GM12878 (cell line): ENCODE data around the gene BCL2. TPM values are rescaled to one million over a fixed set of nuclear protein-coding genes. Genes with fewer than 3 reads are reported as not detected.

ENCODE experiments used
- ATAC-seq: fragments of 200-7000 bp; cut with Tn5 transposase; 3 replicates; pipeline ENCODE4 v1.9.1; 2020; ENCODE audit warnings: mild to moderate bottlenecking, moderate library complexity
- BruUV-seq: library from RNA; stranded (reverse); fragments of 400-500 nt; replicated peaks from 2 replicates; lab custom pipeline; 2021; lab: Mats Ljungman, UMichigan
- CTCF ChIA-PET: fragments of 300-600 bp; sonication (Branson Sonifier 250); formaldehyde crosslinking; extraction: SDS; loops from one replicate; lab custom pipeline; 2021; ENCODE audit warnings: inconsistent platforms; lab: Yijun Ruan, JAX
- POLR2A ChIA-PET: fragments of 350-600 bp; formaldehyde crosslinking; extraction: SDS; loops from one replicate; lab custom pipeline; 2021; ENCODE audit warnings: inconsistent platforms; lab: Charles Lee
- RAD21 ChIA-PET: fragments of 300-600 bp; sonication (Branson Sonifier 250); formaldehyde crosslinking; loops from one replicate; lab custom pipeline; 2023; ENCODE audit warnings: antibody characterized with exemption; ENCODE audit not compliant: unreplicated experiment; lab: Charles Lee
- SMC1A ChIA-PET: fragments of 300-600 bp; sonication (Branson Sonifier 250); formaldehyde crosslinking; loops from one replicate; lab custom pipeline; 2023; ENCODE audit not compliant: unreplicated experiment, uncharacterized antibody; lab: Charles Lee
- DNase-seq: peaks from one replicate; pipeline ENCODE4 v3.0.0-alpha.2; 2011; ENCODE audit warnings: low read depth, low spot score
- FAIRE-seq: peaks from 3 replicates; lab custom pipeline; 2011; peaks lifted over from hg19 to GRCh38; lab: Jason Lieb, UNC
- H2AFZ ChIP-seq: 2 replicates; pipeline ENCODE4 v1.6.0; 2011; ENCODE audit warnings: low read depth, low read length, control low read depth; ENCODE audit not compliant: control insufficient read depth
- H3K27ac ChIP-seq: 2 replicates; pipeline ENCODE4 v1.5.1; 2011; ENCODE audit warnings: control low read depth; ENCODE audit not compliant: control insufficient read depth, insufficient read depth
- H3K27me3 ChIP-seq, 2 experiments: replicated peaks in 1 of 2; 2 replicates each; pipeline versions ENCODE4 v1.6.0 to v1.6.1; 2011; ENCODE audit warnings: low read length in 1 of 2; ENCODE audit not compliant: control insufficient read depth in 2 of 2, insufficient read depth in 2 of 2
- H3K36me3 ChIP-seq, 2 experiments: 2 replicates each; pipeline ENCODE4 v1.5.1; 2011; ENCODE audit warnings: low read length in 1 of 2; ENCODE audit not compliant: control insufficient read depth in 2 of 2, insufficient read depth in 2 of 2
- H3K4me1 ChIP-seq: 2 replicates; pipeline ENCODE4 v1.6.1; 2011; ENCODE audit warnings: mild to moderate bottlenecking, low read length, moderate library complexity, mixed read lengths; ENCODE audit not compliant: control insufficient read depth, insufficient read depth
- H3K4me2 ChIP-seq: 2 replicates; pipeline ENCODE4 v1.6.0; 2011; ENCODE audit warnings: control low read depth; ENCODE audit not compliant: control insufficient read depth, insufficient read depth
- H3K4me3 ChIP-seq: fragments of 200-600 bp; sonication (generic); 2 replicates; pipeline ENCODE4 v1.5.1; 2016
- H3K79me2 ChIP-seq: 2 replicates; pipeline ENCODE4 v1.6.0; 2011; ENCODE audit warnings: low read length; ENCODE audit not compliant: control insufficient read depth, insufficient read depth
- H3K9ac ChIP-seq: 2 replicates; pipeline ENCODE4 v1.8.0; 2011; ENCODE audit warnings: low read length, control low read depth, mixed read lengths; ENCODE audit not compliant: control insufficient read depth, insufficient read depth
- H3K9me3 ChIP-seq: replicated peaks from 3 replicates; pipeline ENCODE4 v1.5.1; 2011; ENCODE audit warnings: mild to moderate bottlenecking, low read length; ENCODE audit not compliant: control insufficient read depth, insufficient read depth
- H4K20me1 ChIP-seq: 2 replicates; pipeline ENCODE4 v1.6.0; 2011; ENCODE audit not compliant: control insufficient read depth, insufficient read depth
- ASH2L ChIP-seq: fragments of 300-600, 200-600 bp; sonication (generic); IDR thresholded peaks from 2 replicates; pipeline ENCODE4 v1.6.1; 2017; ENCODE audit warnings: low read depth, mild to moderate bottlenecking, borderline replicate concordance
- CBX5 ChIP-seq: sonication (generic); IDR thresholded peaks from 2 replicates; pipeline ENCODE4 v1.6.1; 2016; ENCODE audit warnings: low read depth, moderate library complexity, mild to moderate bottlenecking, inconsistent platforms
- CREB1 ChIP-seq: IDR thresholded peaks from 2 replicates; pipeline ENCODE4 v1.6.1; 2012; ENCODE audit warnings: low read depth, mild to moderate bottlenecking, inconsistent platforms
- DPF2 ChIP-seq: fragments of 450-650 bp; IDR thresholded peaks from 2 replicates; pipeline ENCODE4 v1.6.1; 2017; ENCODE audit warnings: mild to moderate bottlenecking
- ESRRA ChIP-seq: IDR thresholded peaks from 2 replicates; pipeline ENCODE4 v1.6.1; 2012; ENCODE audit warnings: mild to moderate bottlenecking, low read length, improper control_type of control experiment
- FOXM1 ChIP-seq: IDR thresholded peaks from 2 replicates; pipeline ENCODE4 v1.6.1; 2012; ENCODE audit warnings: low read depth, mild to moderate bottlenecking, inconsistent platforms, low read length, moderate library complexity
- IKZF1 ChIP-seq: fragments of 450-650 bp; conservative IDR thresholded peaks from 2 replicates; pipeline ENCODE4 v1.6.1; 2017; ENCODE audit warnings: antibody characterized with exemption, mild to moderate bottlenecking
- IRF5 ChIP-seq: fragments of 450-650 bp; IDR thresholded peaks from 2 replicates; pipeline ENCODE4 v1.6.1; 2017; ENCODE audit warnings: borderline replicate concordance
- MEF2A ChIP-seq: IDR thresholded peaks from 2 replicates; pipeline ENCODE4 v1.6.1; 2011; ENCODE audit warnings: low read depth, mild to moderate bottlenecking, low read length, moderate library complexity; ENCODE audit not compliant: insufficient read depth
- MYB ChIP-seq: fragments of 150-350 bp; IDR thresholded peaks from 2 replicates; pipeline ENCODE4 v1.6.1; 2014; ENCODE audit warnings: mild to moderate bottlenecking, low read depth, low read length, borderline replicate concordance
- POLR2A ChIP-seq: IDR thresholded peaks from 2 replicates; pipeline ENCODE4 v1.6.1; 2011; ENCODE audit warnings: low read depth, mild to moderate bottlenecking, low read length
- POLR2AphosphoS5 ChIP-seq: IDR thresholded peaks from 2 replicates; pipeline ENCODE4 v1.6.1; 2011; ENCODE audit warnings: mild to moderate bottlenecking, low read length, inconsistent platforms
- SREBF1 ChIP-seq: IDR thresholded peaks from 2 replicates; pipeline ENCODE4 v1.6.1; 2012; ENCODE audit warnings: mild to moderate bottlenecking, low read length
- SREBF2 ChIP-seq: IDR thresholded peaks from 2 replicates; pipeline ENCODE4 v1.6.1; 2012; ENCODE audit warnings: mild to moderate bottlenecking, low read length
- SRF ChIP-seq, 2 experiments: IDR thresholded peaks; 2 replicates each; pipeline ENCODE4 v1.6.1; 2011; ENCODE audit warnings: low read depth in 2 of 2, low read length in 2 of 2, mild to moderate bottlenecking in 1 of 2, moderate library complexity in 1 of 2
- WGBS: methylation state at CpG from one replicate; pipeline ENCODE4 v1.1.6; 2016; ENCODE audit warnings: low lambda C conversion rate; ENCODE audit not compliant: insufficient replicate concordance, insufficient coverage; ENCODE audit errors: missing lambda C conversion rate; 5-methylcytosine and 5-hydroxymethylcytosine counted together
- in situ Hi-C: fragments of 300-500 bp; cut with MboI; formaldehyde crosslinking; loops from 9 replicates; pipeline ENCODE4 v1.14.3; 2018; ENCODE audit warnings: mixed read lengths
- intact Hi-C: fragments of 100-400 bp; cut with micrococcal nuclease; formaldehyde crosslinking; loops from one replicate; pipeline ENCODE4 v1.14.2; 2022; ENCODE audit not compliant: unreplicated experiment
- polyA plus RNA-seq, 11 experiments: library from polyadenylated mRNA; depleted of rRNA in 4 of 11; unstranded in 6 of 11; stranded (reverse) in 5 of 11; fragments of >200 nt; fragmentation: Nextera tagmentation in 4 of 11; fragmentation: Illumina TruSeq in 1 of 11; extraction: Ambion mirVana in 4 of 11; extraction: Trizol in 1 of 11; gene quantifications; 1 replicate in 1 of 11; 2 replicates in 10 of 11; pipeline versions ENCODE4 v1.2.1 to v1.2.3, GENCODE V29; 2011 to 2016; ENCODE audit warnings: inconsistent platforms in 2 of 11, missing spikeins in 2 of 11, low read depth in 1 of 11
- total RNA-seq, 4 experiments: library from RNA; depleted of rRNA in 3 of 4; stranded (reverse); fragments of >200 nt in 3 of 4; fragmentation: Illumina TruSeq in 1 of 4; extraction: Trizol in 1 of 4; gene quantifications; 2 replicates each; pipeline versions ENCODE4 v1.2.1 to v1.2.3, GENCODE V29; 2013 to 2021
- TF ChIP-seq, protein P1 (sequence below): fragments of 450-650 bp; IDR thresholded peaks from 2 replicates; pipeline ENCODE4 v1.6.1; 2017; ENCODE audit warnings: low read depth, mild to moderate bottlenecking, moderate library complexity
- TF ChIP-seq, protein P2 (sequence below): fragments of 450-650 bp; IDR thresholded peaks from 2 replicates; pipeline ENCODE4 v1.6.1; 2014; ENCODE audit warnings: mild to moderate bottlenecking

The BCL2 gene
- total and polyA plus RNA-seq, 10 of the 15 experiments (the other 5 are each of a cell fraction or from before 2014, with no cell fraction given): 4.1 to 47.8 (median 19.3) TPM

GRCh38 chr18:63329431-63330145 is 10.0 kb upstream of the BCL2 start:
- H3K4me1 ChIP-seq: no peaks in the 10 kb centered on the region
- ChIA-PET SMC1A (interaction anchor here (0.9 to 2.8 kb wide), 5 partner anchors 11 to 313 kb away, joined by 3 to 9 read pairs (median 5); no protein-coding TSS in a partner anchor), CTCF (interaction anchor here (1.0 to 3.5 kb wide), 4 partner anchors 11 to 313 kb away, joined by 3 to 17 read pairs (median 10); no protein-coding TSS in a partner anchor), RAD21 (interaction anchor here (0.9 kb wide), 1 partner anchor 312 kb away, joined by 3 read pairs; no protein-coding TSS in a partner anchor), POLR2A (no interaction called here)
- H3K9ac ChIP-seq: no peak overlapping the region
- H3K27me3 ChIP-seq: no peaks in the 10 kb centered on the region
- no peaks in the 10 kb centered on the region for H3K79me2 ChIP-seq
- no peak for ATAC-seq
- in situ Hi-C loops: loop anchor here (25.0 kb wide), 1 partner anchor 617 kb away; the partner anchor contains the start of gene PHLPP1
- FAIRE-seq: no peak
- H3K27ac ChIP-seq: no peak overlapping the region
- peaks cover 0 to 2% of the 10 kb centered on the region in 2 experiments; a peak in 3 of 4 replicates for H3K36me3 ChIP-seq
- 98% methylated on average over 7 of the region's 7 CpGs for WGBS
- no peak overlapping the region for H3K4me2 ChIP-seq
- no peak for DNase-seq
- H3K9me3 ChIP-seq: no peaks in the 10 kb centered on the region
- no peak overlapping the region for H2AFZ ChIP-seq
- H3K4me3 ChIP-seq: no peak overlapping the region
- intact Hi-C loops: loop anchor here (10.0 kb wide), 1 partner anchor 615 kb away; the partner anchor contains the start of gene PHLPP1
- H4K20me1 ChIP-seq: no peaks in the 10 kb centered on the region
- no TSS peak for BruUV-seq
- TF ChIP-seq IKZF1: no peak
- no peak for TF ChIP-seq FOXM1
- TF ChIP-seq, protein P1, sequence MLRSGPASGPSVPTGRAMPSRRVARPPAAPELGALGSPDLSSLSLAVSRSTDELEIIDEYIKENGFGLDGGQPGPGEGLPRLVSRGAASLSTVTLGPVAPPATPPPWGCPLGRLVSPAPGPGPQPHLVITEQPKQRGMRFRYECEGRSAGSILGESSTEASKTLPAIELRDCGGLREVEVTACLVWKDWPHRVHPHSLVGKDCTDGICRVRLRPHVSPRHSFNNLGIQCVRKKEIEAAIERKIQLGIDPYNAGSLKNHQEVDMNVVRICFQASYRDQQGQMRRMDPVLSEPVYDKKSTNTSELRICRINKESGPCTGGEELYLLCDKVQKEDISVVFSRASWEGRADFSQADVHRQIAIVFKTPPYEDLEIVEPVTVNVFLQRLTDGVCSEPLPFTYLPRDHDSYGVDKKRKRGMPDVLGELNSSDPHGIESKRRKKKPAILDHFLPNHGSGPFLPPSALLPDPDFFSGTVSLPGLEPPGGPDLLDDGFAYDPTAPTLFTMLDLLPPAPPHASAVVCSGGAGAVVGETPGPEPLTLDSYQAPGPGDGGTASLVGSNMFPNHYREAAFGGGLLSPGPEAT: no peak
- TF ChIP-seq MYB: no peak
- TF ChIP-seq CBX5: no peak
- no peak for TF ChIP-seq ASH2L
- no peak for TF ChIP-seq POLR2A
- TF ChIP-seq MEF2A: no peak
- no peak for TF ChIP-seq IRF5
- no peak for TF ChIP-seq SRF (IDR thresholded peaks at IDR 0.05; ENCODE audit: low read depth in 2 of 2, low read length in 2 of 2)
- TF ChIP-seq CREB1: no peak
- no peak for TF ChIP-seq SREBF2
- TF ChIP-seq POLR2AphosphoS5: no peak
- no peak for TF ChIP-seq DPF2
- no peak for TF ChIP-seq SREBF1
- TF ChIP-seq, protein P2, sequence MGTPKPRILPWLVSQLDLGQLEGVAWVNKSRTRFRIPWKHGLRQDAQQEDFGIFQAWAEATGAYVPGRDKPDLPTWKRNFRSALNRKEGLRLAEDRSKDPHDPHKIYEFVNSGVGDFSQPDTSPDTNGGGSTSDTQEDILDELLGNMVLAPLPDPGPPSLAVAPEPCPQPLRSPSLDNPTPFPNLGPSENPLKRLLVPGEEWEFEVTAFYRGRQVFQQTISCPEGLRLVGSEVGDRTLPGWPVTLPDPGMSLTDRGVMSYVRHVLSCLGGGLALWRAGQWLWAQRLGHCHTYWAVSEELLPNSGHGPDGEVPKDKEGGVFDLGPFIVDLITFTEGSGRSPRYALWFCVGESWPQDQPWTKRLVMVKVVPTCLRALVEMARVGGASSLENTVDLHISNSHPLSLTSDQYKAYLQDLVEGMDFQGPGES: no peak
- no peak for TF ChIP-seq ESRRA
